Colonic mucosa (tissue), 4 donors: ENCODE data around the gene PTPRM. TPM values are rescaled to one million over a fixed set of nuclear protein-coding genes. Genes with fewer than 3 reads are reported as not detected.

Source experiments
- DNase-seq: peaks from one replicate; pipeline ENCODE4 v3.0.0-alpha.2; 2020
- H3K27ac ChIP-seq: fragments of 200-600 bp; one replicate; pipeline ENCODE4 v1.8.0; 2021
- H3K27me3 ChIP-seq: fragments of 200-600 bp; one replicate; pipeline ENCODE4 v1.8.0; 2021
- H3K36me3 ChIP-seq: fragments of 200-600 bp; one replicate; pipeline ENCODE4 v1.8.0; 2021
- H3K4me1 ChIP-seq: fragments of 200-600 bp; one replicate; pipeline ENCODE4 v1.8.0; 2021; ENCODE audit warnings: mild to moderate bottlenecking
- H3K4me3 ChIP-seq: fragments of 200-600 bp; one replicate; pipeline ENCODE4 v1.8.0; 2021
- H3K9ac ChIP-seq, 2 donors: one replicate each; pipeline ENCODE4 v1.7.0; 2013; ENCODE audit warnings: control low read depth in 2 of 2, low read depth in 2 of 2, low read length in 2 of 2
- H3K9me3 ChIP-seq: fragments of 200-600 bp; one replicate; pipeline ENCODE4 v1.8.0; 2021
- intact Hi-C: fragments of 100-400 bp; cut with DNase I; formaldehyde crosslinking; loops from one replicate; pipeline ENCODE4 v1.14.1; 2022
- total RNA-seq, 2 donors: library from RNA; stranded (reverse); fragmentation: NEBNext Ultra II Directional in 1 of 2; extraction: Animal tissue kit (Norgen Biotek cat#: 25700) in 1 of 2; gene quantifications; one replicate each; pipeline ENCODE4 v1.2.1, GENCODE V29; 2021
- TF ChIP-seq, protein P1 (sequence below): fragments of 200-600 bp; IDR thresholded peaks from one replicate; pipeline ENCODE4 v1.8.0; 2022; ENCODE audit warnings: antibody characterized with exemption, mild to moderate bottlenecking
- donor health status: healthy.
- donor health status: DM: no; HTN: no; CAD: no.
- donor health status: DM: no; HTN: no; CAD: no.

The PTPRM gene
- total RNA-seq, 2 donors from 2014 or later: 8.1 to 13.9 TPM

DNA sequence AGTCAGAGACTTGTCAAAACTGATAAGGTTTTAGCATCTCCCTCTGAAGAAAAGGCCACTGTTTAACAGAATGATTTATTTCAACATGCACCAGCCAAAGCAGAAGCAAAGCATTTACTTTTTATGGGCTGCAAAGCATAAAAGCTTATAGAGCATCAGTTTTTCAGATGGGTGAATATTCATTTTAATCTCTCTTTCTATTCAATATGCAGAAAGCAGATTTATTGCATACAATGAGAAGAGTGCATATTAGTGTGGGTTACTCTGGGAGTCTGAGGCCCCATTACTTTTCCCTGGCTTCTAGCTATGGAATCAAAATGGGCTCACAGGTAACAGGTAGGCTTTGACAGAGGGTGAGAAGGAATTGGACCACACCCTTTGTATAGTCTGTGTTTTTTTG, 9.0 kb downstream of the PTPRM start:
- no peak overlapping the region for H3K4me3 ChIP-seq
- H3K4me1 ChIP-seq: no peaks in the 10 kb centered on the region
- no peaks in the 10 kb centered on the region for H3K36me3 ChIP-seq
- intact Hi-C loops: no loop called here
- no peak overlapping the region for H3K27ac ChIP-seq
- no peaks in the 10 kb centered on the region for H3K27me3 ChIP-seq
- H3K9me3 ChIP-seq: no peaks in the 10 kb centered on the region
- DNase-seq: no peak
- H3K9ac ChIP-seq: no peak overlapping the region
- TF ChIP-seq, protein P1, sequence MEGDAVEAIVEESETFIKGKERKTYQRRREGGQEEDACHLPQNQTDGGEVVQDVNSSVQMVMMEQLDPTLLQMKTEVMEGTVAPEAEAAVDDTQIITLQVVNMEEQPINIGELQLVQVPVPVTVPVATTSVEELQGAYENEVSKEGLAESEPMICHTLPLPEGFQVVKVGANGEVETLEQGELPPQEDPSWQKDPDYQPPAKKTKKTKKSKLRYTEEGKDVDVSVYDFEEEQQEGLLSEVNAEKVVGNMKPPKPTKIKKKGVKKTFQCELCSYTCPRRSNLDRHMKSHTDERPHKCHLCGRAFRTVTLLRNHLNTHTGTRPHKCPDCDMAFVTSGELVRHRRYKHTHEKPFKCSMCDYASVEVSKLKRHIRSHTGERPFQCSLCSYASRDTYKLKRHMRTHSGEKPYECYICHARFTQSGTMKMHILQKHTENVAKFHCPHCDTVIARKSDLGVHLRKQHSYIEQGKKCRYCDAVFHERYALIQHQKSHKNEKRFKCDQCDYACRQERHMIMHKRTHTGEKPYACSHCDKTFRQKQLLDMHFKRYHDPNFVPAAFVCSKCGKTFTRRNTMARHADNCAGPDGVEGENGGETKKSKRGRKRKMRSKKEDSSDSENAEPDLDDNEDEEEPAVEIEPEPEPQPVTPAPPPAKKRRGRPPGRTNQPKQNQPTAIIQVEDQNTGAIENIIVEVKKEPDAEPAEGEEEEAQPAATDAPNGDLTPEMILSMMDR: no peak

DNA sequence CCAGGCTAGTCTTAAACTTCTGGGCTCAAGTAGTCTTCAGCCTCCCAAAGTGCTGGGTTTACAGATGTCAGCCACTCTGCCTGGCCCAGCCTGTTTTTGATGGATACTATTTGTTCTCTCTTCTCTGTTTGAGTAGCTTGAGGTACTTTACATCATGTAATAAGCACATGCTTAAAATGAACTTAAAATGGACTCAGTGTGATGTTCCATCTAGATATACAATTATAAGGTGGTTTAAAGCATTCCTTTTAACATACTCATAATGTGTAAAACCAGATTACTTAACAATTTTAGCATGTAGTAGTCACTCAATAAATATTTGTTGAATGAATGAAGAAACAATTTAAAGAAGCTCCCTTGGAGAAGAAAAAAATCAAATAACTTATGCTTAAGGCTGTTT, 9.6 kb downstream of the PTPRM start:
- H3K9me3 ChIP-seq: no peaks in the 10 kb centered on the region
- intact Hi-C loops: no loop called here
- TF ChIP-seq, protein P1: no peak

DNA sequence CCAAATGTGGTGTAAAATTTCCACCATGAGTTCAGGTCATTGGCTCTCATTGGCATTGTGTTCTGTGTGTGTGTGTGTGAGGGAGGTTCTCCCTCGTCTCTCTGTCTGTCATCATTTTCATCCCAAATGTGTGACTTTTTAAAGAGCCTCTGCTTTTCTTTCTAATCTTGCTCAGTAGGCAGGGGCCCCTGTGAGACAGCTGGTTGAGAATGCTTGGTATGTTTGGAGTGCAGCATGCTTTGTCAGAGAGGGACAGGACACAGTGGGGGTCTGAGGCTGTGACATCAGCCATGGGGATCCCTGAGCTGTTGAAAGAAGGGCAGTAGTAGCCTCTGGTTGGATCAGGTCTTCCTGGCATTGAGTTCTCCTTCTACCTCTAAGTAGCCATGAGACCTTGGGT, 10.6 kb downstream of the PTPRM start:
- intact Hi-C loops: no loop called here
- TF ChIP-seq, protein P1: no peak
- no peaks in the 10 kb centered on the region for H3K4me1 ChIP-seq

More for the DNA sequence above, 9.6 kb downstream of the PTPRM start:
- no peak overlapping the region for H3K27ac ChIP-seq
- DNase-seq: no peak
- no peaks in the 10 kb centered on the region for H3K27me3 ChIP-seq
- no peak overlapping the region for H3K9ac ChIP-seq
- H3K4me3 ChIP-seq: no peak overlapping the region
- no peaks in the 10 kb centered on the region for H3K4me1 ChIP-seq
- no peaks in the 10 kb centered on the region for H3K36me3 ChIP-seq

DNA sequence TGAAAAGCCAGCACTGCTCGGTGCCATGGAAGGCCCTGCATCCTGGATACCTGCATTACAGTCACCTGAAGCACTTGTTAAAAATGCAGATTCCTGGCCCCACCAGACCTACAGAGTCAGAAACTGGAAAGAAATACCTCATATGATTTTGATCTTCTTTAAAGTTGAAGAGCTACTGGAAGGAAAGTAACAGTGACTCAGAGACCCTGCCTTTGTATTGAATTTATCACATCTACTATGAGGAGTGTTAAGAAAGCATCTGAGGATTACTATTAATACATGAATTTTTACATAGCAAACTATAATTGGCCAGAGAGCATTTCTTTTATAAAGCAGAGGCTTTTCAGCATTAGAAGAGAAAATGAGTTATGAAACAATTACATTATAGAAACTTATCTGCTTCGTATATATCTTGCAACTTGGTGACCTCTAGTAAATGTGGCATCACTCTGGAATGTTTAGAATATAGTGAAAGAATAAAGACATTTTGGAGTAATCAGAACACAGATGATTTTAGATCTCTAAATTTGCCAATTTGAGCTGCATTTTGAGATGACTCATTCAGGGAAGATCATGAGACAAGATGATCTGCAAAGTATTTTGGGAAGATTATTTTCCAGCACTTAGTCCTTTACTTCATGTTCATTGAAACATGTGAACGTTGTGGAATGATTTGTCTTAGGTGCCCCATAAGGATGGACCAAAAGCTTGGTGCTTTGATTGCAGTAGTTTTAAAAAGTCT, 12.2 kb downstream of the PTPRM start:
- H3K4me3 ChIP-seq: no peak overlapping the region
- no peaks in the 10 kb centered on the region for H3K27me3 ChIP-seq
- DNase-seq: no peak
- no peak overlapping the region for H3K27ac ChIP-seq
- no peaks in the 10 kb centered on the region for H3K36me3 ChIP-seq
- TF ChIP-seq, protein P1: no peak
- intact Hi-C loops: no loop called here
- H3K4me1 ChIP-seq: no peaks in the 10 kb centered on the region
- H3K9ac ChIP-seq: no peak overlapping the region
- H3K9me3 ChIP-seq: no peaks in the 10 kb centered on the region

More for the DNA sequence above, 10.6 kb downstream of the PTPRM start:
- no peak for DNase-seq
- Histone ChIP-seq H3K27me3 (no peaks in the 10 kb centered on the region), H3K27ac (no peak overlapping the region), H3K36me3 (no peaks in the 10 kb centered on the region), H3K9me3 (no peaks in the 10 kb centered on the region), H3K9ac (no peak overlapping the region), H3K4me3 (no peak overlapping the region)

DNA sequence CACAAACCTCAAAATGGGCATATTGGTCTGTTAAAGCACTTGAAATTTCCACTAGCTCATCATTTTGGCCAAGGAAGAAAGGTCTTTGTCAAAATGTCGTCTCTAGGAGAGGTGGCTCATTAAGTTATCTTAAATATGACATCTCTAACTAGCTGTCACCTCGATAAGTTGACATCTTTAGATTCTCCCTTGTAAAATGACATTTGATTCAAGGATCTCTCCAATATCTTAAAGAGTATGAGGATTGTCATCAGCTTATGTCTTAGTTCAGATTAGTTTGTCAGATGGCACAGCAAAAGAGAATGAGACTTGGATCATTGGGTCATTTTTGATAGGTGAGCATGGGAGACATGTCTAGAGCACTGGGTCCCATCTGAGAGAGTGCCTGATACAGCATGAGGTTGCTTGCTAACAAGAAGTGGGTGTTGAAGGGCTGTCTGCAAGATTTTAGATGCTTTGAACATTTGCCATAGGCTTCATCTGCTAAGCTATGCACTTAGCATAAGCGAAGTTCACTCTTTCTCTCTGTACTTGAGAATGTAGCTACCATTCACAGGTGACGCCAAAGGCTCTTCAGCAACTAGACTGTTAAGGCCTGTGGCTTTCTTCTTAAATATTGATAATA, 12.9 kb downstream of the PTPRM start:
- TF ChIP-seq, protein P1: no peak
- Histone ChIP-seq H3K9ac (no peak overlapping the region), H3K4me3 (no peak overlapping the region), H3K36me3 (no peaks in the 10 kb centered on the region), H3K4me1 (no peaks in the 10 kb centered on the region), H3K27me3 (no peaks in the 10 kb centered on the region), H3K9me3 (no peaks in the 10 kb centered on the region), H3K27ac (no peak overlapping the region)
- intact Hi-C loops: no loop called here
- DNase-seq: no peak
